ENCODE measurements around the gene CACNG5.

DNA sequence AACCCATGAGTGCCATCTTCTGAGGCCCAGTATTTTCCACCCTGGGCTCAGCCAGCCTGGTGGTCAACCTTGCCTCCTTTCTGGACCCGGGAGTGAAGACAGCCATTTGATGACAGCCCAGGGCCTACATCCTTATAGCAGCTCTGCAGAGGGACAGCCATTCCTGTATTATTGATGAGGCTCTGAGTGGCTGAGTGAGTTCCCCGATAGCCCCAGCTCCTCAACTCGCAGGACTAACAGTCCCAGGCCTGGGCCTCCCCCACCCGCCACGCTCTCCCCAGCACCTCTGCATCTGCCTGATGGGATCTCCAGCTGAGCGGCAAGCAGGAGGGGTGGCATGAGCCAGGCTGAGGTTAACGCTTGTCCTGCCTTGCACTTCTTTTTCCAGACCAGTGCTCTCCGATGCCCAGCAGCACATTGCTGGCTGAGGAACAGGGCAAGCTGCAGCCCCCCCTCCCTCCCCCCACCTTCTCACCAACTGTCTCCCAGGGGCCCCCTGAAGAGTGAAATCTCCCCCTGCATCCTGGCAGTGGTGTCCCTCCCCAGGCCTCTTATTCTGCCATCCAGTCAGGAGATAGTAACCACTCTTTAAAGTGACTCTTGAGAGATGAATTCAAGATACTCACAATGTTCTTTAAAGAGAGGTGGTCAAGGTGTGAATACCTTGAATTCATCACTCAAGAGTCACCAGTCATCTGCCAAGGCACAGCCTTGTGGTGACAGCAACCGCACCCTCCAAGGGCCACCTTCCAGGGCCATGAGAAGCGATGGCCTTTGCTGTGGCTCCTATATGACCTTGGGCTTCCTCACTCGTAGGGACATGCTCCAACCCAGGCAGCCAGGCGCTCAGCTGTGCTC lies 23.5 kb downstream of the CACNG5 start:
- TF ChIP-seq, protein P1, sequence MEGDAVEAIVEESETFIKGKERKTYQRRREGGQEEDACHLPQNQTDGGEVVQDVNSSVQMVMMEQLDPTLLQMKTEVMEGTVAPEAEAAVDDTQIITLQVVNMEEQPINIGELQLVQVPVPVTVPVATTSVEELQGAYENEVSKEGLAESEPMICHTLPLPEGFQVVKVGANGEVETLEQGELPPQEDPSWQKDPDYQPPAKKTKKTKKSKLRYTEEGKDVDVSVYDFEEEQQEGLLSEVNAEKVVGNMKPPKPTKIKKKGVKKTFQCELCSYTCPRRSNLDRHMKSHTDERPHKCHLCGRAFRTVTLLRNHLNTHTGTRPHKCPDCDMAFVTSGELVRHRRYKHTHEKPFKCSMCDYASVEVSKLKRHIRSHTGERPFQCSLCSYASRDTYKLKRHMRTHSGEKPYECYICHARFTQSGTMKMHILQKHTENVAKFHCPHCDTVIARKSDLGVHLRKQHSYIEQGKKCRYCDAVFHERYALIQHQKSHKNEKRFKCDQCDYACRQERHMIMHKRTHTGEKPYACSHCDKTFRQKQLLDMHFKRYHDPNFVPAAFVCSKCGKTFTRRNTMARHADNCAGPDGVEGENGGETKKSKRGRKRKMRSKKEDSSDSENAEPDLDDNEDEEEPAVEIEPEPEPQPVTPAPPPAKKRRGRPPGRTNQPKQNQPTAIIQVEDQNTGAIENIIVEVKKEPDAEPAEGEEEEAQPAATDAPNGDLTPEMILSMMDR (IDR thresholded peaks at IDR 0.05): no peak
- TF ChIP-seq POLR2A (IDR thresholded peaks at IDR 0.05): no peak
